ENCODE data around the gene HOXB4.

GRCh38 chr17:48593126-48593829 lies 15.1 kb upstream of the HOXB4 start, which contains the start of gene HOXB5:
- TF ChIP-seq CTCF (conservative IDR thresholded peaks at IDR 0.05; ENCODE audit: low read depth, low read length) = no peak
- TF ChIP-seq MAZ (IDR thresholded peaks at IDR 0.05; ENCODE audit: borderline replicate concordance, low read depth, low read length) = no peak
- TF ChIP-seq POLR2A (IDR thresholded peaks at IDR 0.05; ENCODE audit: low read depth, low read length) = no peak
- no peak for TF ChIP-seq CEBPB (IDR thresholded peaks at IDR 0.05; ENCODE audit: low read depth, low read length)
